Fibroblast of the conjunctiva (primary cell): ENCODE results near the gene LIN28B.
"Not testable (repeated sequence)": the region's sequence is repeated elsewhere in the genome, so short reads cannot be mapped to it uniquely, and the experiment has no call there.

ENCODE experiments used
- DNase-seq: peaks from one replicate; pipeline ENCODE4 v3.0.0-alpha.2; 2010; ENCODE audit warnings: low read depth

The LIN28B gene, protein sequence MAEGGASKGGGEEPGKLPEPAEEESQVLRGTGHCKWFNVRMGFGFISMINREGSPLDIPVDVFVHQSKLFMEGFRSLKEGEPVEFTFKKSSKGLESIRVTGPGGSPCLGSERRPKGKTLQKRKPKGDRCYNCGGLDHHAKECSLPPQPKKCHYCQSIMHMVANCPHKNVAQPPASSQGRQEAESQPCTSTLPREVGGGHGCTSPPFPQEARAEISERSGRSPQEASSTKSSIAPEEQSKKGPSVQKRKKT

DNA sequence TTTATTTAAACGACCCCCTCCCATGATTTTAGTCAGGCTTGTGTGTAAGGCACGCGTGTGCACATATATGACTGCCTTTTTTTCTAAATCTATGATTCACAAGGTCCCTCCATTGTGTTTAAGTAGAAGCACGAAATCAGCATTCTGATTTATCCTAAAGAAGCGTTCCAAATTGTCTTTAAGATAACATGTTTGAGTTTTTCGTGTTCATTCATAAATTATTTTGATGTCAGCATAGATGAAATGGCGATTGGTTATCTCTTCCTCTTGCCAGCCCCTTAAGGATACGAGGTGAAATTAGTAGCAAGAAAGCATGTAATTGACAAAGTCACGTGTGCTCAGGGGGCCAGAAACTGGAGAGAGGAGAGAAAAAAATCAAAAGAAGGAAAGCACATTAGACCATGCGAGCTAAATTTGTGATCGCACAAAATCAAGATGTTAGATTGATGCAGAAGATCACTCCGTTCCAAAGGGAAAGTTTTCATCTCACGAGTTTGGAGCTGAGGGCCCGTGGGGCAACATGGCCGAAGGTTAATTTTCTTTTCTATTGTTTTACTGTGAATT, at the start of gene LIN28B:
Gene LIN28B (plus strand): TSS at position 377 of the 564 bp plus-strand sequence. CDS start 144 bp downstream, at position 521.
- no peak for DNase-seq

DNA sequence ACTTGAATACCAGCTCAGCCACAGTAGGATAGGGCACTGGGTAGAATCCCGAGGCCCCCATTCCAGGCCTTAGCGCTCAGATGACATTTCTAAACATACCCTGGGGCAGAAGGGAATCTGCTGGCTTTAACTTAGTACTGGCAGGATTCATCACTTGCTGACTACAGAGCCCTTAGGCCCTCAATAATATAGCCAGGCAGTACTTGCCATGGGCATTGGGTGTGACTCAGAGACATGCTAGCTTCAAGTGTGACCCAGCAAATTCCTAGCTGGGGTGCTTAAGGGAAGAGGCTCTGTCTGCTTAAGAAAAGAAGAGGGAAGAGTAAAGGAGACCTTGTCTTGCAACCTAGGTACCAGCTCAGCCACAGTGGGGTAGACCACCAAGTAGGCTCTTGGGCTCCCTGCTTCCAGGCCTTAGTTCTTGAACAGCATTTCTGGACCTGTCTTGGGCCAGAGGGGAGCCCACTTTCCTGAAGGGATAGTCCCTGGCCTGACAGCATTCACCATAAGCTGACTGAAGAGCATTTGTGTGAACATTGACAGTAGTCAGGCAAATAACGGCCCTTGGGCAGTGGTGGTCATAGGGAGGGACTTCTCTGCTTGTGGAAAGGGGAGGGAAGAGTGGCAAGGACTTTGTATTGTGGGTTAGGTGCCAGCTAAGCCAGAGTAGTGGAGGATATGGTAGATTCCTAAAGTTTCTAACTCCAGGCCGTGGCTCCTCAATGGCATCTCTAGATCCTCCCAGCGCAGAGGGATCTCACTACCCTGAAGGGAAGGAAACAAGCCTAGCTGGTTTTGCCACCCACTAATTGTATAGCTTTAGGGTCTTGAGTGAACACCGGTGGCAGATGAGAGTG, 48.6 kb upstream of the LIN28B start:
- DNase-seq, result no peak

- no peak for DNase-seq
These were observed 47.9 kb upstream of the LIN28B start for GRCh38 chr6:104908888-104909525.

GRCh38 chr6:104921896-104922295, 35.0 kb upstream of the LIN28B start:
- no peak for DNase-seq

- DNase-seq, result no peak
These were observed 28.8 kb upstream of the LIN28B start for GRCh38 chr6:104928141-104928540.

GRCh38 chr6:104929353-104929752, 27.6 kb upstream of the LIN28B start:
- DNase-seq, result no peak

DNA sequence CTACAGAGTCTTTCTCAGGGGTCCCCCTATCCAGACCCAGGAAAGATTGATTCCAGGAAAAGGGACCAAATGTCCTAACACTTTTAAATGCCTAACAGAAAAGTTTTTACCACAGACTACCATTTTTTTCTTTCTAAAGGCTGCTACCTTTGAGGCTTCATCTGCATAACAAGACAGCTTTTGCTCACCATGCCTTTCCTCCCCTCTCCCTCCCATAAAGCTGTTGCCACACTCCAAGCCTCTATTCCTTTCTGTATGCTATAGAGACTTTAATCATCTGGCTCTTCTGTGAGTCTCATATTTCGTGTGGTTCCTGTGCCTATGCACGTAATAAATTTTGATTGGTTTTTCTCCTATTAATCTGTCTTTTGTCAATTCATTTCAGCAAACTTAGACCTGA, 26.0 kb upstream of the LIN28B start:
- DNase-seq, result no peak

DNA sequence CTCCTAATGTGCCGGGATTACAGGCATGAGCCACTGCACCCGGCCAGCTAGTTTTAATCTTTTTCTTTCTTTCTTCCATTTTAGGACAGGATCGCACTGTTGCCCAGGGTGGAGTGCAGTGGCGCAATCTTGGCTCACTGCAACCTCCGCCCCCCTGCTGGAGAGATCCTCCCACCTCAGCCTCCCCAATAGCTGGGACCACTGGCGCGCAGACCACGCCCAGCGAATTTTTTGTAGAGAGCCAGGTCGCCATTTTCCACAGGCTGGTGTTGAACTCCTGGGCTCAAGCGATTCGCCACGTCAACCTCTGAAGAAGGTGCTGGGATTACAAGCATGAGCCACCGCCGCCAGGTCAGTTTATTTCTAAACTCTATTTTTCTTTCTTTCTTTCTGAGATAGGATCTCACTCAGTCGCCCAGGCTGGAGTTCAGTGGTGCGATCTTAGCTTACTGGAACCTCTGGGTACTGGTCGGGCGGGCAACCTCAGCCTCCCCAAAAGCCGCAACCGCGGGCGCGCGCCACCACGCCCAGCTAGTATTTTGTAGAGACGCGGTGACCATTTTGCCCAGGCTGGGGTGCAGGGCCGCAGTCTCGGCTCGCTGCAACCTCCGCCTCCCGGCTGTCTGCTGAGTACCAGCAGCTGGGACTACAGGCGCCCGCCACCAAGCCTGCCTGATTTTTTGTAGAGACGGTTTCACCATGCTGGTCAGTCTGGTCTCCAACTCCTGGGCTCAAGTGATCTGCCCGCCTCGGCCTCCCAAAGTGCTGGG, 20.0 kb upstream of the LIN28B start:
- DNase-seq, result no peak

- DNase-seq, result no peak
These were observed 16.5 kb upstream of the LIN28B start for GRCh38 chr6:104940238-104940892.

DNA sequence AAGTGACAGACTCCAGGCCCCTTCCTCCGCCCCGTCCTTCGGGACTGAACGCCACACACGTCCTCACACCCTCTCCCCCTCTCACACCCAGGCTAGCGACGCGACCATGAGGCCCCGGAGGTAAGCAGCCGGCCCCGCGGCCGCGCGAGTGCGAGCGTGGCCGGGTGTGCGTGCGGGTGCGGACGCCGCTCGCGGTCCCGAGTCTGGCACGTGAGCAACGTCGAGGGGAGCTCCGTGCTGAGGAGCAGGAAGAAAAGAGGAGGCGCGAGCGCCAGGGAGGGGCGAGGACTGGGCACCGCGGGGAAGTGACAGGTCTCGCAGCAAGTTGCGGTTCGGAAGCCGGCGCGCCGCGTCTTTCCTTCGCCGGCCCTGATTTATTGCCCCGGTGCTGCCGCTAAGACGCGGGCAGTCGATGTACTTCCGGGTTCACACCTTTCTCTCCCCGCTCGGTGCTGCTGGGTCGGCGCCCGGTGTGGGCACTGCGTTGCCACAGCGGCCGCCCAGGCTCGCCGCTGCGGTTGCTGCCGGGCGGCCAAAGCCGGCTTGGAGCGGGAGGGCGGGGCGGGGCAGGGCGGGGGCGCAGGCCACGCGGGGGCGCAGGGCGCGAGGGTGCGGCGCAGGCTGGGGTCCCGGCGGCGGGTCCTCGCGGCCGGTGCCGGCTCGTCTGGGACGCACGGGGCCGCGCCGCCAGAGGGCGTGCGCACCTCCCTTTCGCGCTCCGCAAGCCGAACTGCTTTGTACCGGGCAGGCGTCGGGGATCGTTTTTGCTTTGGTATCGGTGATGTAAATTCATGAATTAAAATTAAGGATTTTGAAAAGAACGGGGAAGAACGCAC, 15.8 kb upstream of the LIN28B start:
- DNase-seq, result no peak

DNA sequence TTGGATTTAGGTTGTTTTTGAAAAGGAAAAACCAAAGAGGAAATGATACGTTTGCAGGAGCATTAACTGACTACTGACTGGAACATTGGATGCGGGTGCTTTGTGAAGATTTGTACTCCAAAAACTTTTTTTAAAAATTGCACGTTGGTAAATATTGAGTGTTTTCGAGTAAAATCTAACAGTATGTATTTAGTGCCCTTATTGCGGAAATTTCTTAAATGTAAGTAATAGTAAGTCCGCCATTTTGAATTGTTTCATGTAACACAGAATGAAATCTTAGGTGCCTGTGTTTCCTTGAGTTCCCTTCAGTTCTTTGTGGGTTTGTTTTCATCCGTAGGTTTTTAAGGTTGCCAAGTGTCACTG, 15.2 kb upstream of the LIN28B start:
- DNase-seq, result no peak

- DNase-seq, result no peak
These were observed 13.1 kb upstream of the LIN28B start for GRCh38 chr6:104943781-104944180.

- no peak for DNase-seq
These were observed 7.7 kb upstream of the LIN28B start for GRCh38 chr6:104949206-104949605.

DNA sequence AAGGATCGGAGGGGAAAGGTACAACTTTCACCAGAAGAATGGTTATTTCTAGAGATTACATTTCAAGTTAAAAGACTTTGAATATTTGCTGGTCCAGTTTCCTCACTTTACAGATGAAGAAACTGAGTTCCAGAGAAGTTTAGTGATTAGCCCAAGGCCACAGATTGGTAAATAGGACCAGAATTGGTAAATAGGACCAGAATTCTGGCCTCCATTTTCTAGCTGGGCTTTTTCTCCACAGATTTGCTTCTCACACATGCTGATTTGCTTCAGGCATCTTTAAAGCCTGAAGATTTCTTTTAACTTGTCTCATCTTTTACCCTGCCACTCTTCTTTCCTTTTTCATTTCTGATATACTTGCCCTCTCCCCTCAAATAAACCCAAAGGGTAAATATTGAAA, 5.2 kb upstream of the LIN28B start:
- no peak for DNase-seq

DNA sequence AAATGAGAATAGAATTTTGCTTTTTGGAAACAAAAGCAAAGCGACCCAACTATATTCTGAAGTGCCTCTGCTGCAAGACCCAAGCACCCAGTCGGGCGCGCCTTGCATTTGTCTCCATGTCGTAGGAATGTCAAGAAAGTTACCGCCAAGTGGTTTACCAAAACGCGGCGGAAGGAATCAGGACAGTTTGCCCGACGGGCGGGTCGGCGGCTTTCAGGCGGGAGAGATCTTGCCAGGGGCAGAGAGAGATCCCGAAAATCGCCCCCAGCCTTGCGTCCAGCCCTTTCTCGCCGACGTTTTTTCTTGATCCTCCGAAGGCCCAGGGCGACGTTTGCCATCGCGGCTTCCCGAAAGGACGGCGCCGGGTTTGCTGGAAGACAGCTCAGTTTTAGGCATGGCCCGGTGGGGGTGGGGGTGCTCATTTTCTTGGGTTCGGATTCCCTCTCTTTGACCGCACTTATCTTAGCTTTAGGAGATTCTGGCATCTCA, 4.0 kb upstream of the LIN28B start:
- DNase-seq, result no peak

DNA sequence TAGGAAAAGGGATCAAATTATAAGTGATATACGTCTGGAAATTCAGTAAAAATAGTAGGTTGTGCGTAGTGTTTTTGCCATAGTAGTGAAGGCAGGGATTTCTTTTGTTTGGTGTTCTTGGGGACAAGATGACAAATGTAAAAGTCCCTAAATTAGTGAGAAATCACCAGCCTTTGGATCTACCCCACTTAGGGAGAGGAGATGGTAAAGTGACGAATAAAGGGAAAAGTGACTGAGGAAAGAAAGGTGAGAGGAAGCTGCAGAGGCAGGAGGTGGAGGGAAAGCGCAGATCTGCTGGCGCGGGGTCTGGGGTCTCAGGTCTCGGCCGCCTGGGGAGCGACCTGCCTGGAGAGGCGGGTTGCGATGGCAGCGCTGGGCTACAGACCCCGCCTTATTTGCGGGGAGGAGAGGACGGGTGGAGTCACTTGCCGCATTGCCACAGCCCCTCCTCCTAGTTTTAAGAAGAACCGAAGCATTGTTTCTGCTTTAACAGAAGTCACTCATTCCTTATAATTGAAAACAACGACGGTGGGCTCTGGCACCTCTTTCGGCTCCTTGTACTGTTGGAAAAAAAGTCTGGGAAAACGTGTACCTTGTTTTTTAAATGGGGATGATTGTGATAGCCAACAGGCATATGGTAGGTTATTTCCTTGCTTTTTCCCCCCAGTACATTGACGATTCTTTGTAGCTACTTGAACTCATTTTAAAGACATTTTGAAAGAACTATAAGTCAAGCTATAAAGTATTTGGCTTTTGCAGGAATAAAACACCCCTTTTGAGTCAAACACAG, 3.3 kb upstream of the LIN28B start:
- DNase-seq, result not testable (repeated sequence)

GRCh38 chr6:104954190-104954797, 2.6 kb upstream of the LIN28B start:
- DNase-seq, result no peak

GRCh38 chr6:104955491-104955890, 1.4 kb upstream of the LIN28B start:
- DNase-seq, result no peak
